Measurements from ENCODE around the gene RAB18. TPM values are rescaled to one million over a fixed set of nuclear protein-coding genes. Genes with fewer than 3 reads are reported as not detected.

Gene RAB18
- total and polyA plus RNA-seq, 2 donors (not counting 1 experiment from before 2014, with no cell fraction given): 8.4 to 60.5 TPM

DNA sequence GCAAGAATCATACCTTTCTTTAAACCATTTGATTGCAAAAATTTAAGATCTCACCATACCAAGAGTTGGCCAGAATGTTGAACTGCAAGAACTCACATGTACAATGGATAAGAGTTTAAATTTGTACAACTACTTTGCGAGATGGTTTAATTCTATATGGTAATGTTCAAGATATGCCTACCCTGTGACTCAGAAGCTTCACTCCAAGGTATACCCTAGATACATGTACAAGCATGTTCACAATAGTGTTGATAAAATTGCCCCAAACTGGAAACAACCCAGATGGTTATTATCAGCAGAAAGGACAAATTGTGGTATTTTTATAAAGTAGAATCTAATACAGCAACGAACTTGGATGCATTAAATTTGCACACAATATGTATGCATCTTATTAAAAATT is 25.1 kb upstream of the RAB18 start:
- Histone ChIP-seq H3K4me1 (ENCODE audit: control insufficient read depth in 2 of 2, insufficient read depth in 2 of 2, low read length in 2 of 2) (peaks cover 0 to 3% of the 10 kb centered on the region in 2 donors), H3K9ac (ENCODE audit: low read length) (no peak overlapping the region), H3K4me2 (replicated peaks; ENCODE audit: low read depth, low read length, poor library complexity, severe bottlenecking) (no peak overlapping the region), H3K79me2 (ENCODE audit: control insufficient read depth, insufficient read depth, low read length) (no peaks in the 10 kb centered on the region), H3K27me3 (replicated peaks in 1 of 4; ENCODE audit: control extremely low read depth in 1 of 4, control insufficient read depth in 3 of 4, insufficient read depth in 4 of 4, low read length in 3 of 4) (peaks cover 0 to 4% (median 1%) of the 10 kb centered on the region in 4 experiments), H4K20me1 (ENCODE audit: control insufficient read depth, insufficient read depth, low read length, poor library complexity, severe bottlenecking) (no peaks in the 10 kb centered on the region), H3K4me3 (ENCODE audit: control extremely low read depth in 1 of 5, extremely low read depth in 1 of 5, insufficient read depth in 1 of 5, low read depth in 2 of 5, low read length in 4 of 5) (no peak overlapping the region), H3K9me3 (ENCODE audit: control extremely low read depth in 1 of 3, control insufficient read depth in 2 of 3, insufficient read depth in 1 of 3, low read length in 2 of 3) (peaks cover 0 to 3% (median 1%) of the 10 kb centered on the region in 3 donors), H3K36me3 (replicated peaks in 1 of 2; ENCODE audit: control extremely low read depth in 1 of 2, control insufficient read depth in 1 of 2, extremely low read depth in 1 of 2, insufficient read depth in 2 of 2, low read length in 1 of 2) (no peaks in the 10 kb centered on the region), H3K27ac (ENCODE audit: low read length in 2 of 2) (no peak overlapping the region), H2AFZ (ENCODE audit: insufficient read depth, low read depth, low read length, poor library complexity, severe bottlenecking) (no peak overlapping the region)
- Mint-ChIP-seq H3K27ac (no peak overlapping the region), H3K27me3 (peaks cover 13% of the 10 kb centered on the region), H3K9me3 (ENCODE audit: insufficient read depth) (no peaks in the 10 kb centered on the region), H3K4me3 (no peak overlapping the region), H3K4me1 (peaks cover 4% of the 10 kb centered on the region)
- no peak for ATAC-seq (ENCODE audit: low read depth)
- intact Hi-C loops (cut with micrococcal nuclease): no loop called here
- TF ChIP-seq, protein P1, sequence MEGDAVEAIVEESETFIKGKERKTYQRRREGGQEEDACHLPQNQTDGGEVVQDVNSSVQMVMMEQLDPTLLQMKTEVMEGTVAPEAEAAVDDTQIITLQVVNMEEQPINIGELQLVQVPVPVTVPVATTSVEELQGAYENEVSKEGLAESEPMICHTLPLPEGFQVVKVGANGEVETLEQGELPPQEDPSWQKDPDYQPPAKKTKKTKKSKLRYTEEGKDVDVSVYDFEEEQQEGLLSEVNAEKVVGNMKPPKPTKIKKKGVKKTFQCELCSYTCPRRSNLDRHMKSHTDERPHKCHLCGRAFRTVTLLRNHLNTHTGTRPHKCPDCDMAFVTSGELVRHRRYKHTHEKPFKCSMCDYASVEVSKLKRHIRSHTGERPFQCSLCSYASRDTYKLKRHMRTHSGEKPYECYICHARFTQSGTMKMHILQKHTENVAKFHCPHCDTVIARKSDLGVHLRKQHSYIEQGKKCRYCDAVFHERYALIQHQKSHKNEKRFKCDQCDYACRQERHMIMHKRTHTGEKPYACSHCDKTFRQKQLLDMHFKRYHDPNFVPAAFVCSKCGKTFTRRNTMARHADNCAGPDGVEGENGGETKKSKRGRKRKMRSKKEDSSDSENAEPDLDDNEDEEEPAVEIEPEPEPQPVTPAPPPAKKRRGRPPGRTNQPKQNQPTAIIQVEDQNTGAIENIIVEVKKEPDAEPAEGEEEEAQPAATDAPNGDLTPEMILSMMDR (IDR thresholded peaks at IDR 0.05): no peak
- no peak for TF ChIP-seq EZH2 (IDR thresholded peaks at IDR 0.05; ENCODE audit: borderline replicate concordance, insufficient read depth, low read depth, low read length, poor library complexity, severe bottlenecking)
- WGBS (ENCODE audit: insufficient coverage): no CpG with 5 or more reads among the region's 2 CpGs
- DNase-seq: no peak
- CTCF ChIA-PET: interaction anchor here (0.5 kb wide), 1 partner anchor 773 kb away, joined by 4 read pairs; no protein-coding TSS in a partner anchor
- POLR2A ChIA-PET: no interaction called here

DNA sequence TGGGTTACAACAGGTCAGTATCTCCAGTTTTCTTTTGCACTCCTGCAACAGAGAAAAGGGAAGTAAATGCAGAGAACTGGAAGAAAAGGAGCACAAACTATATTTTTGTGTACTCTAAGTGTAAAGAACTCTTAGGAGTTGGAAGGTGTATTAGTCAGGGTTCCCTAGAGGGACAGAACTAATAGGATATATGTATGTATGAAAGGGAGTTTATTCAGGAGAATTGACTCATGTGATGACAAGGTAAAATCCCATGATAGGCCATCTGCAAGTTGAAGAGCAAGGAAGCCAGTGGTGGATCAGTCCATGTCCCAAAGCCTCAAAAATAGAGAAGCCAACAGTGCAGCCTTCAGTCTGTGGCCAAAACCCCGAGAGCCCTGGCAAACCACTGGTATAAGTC is 22.6 kb upstream of the RAB18 start:
- no peak overlapping the region for H3K27ac ChIP-seq (ENCODE audit: low read length in 2 of 2)
- no peak overlapping the region for H2AFZ ChIP-seq (ENCODE audit: insufficient read depth, low read depth, low read length, poor library complexity, severe bottlenecking)
- H3K4me3 ChIP-seq (ENCODE audit: control extremely low read depth in 1 of 5, extremely low read depth in 1 of 5, insufficient read depth in 1 of 5, low read depth in 2 of 5, low read length in 4 of 5): no peak overlapping the region
- Mint-ChIP-seq H3K9me3 (ENCODE audit: insufficient read depth) (no peaks in the 10 kb centered on the region), H3K4me3 (no peak overlapping the region), H3K4me1 (peaks cover 4% of the 10 kb centered on the region), H3K27me3 (peaks cover 17% of the 10 kb centered on the region), H3K27ac (no peak overlapping the region)
- ChIA-PET POLR2A (no interaction called here), CTCF (no interaction called here)
- H3K9me3 ChIP-seq (ENCODE audit: control extremely low read depth in 1 of 3, control insufficient read depth in 2 of 3, insufficient read depth in 1 of 3, low read length in 2 of 3): peaks cover 0 to 3% (median 1%) of the 10 kb centered on the region in 3 donors
- intact Hi-C loops (cut with micrococcal nuclease): no loop called here
- no peaks in the 10 kb centered on the region for H3K36me3 ChIP-seq (replicated peaks in 1 of 2; ENCODE audit: control extremely low read depth in 1 of 2, control insufficient read depth in 1 of 2, extremely low read depth in 1 of 2, insufficient read depth in 2 of 2, low read length in 1 of 2)
- no peak overlapping the region for H3K9ac ChIP-seq (ENCODE audit: low read length)
- DNase-seq (no peak), ATAC-seq (ENCODE audit: low read depth) (no peak)
- H3K79me2 ChIP-seq (ENCODE audit: control insufficient read depth, insufficient read depth, low read length): no peaks in the 10 kb centered on the region
- H4K20me1 ChIP-seq (ENCODE audit: control insufficient read depth, insufficient read depth, low read length, poor library complexity, severe bottlenecking): no peaks in the 10 kb centered on the region
- no peak overlapping the region for H3K4me2 ChIP-seq (replicated peaks; ENCODE audit: low read depth, low read length, poor library complexity, severe bottlenecking)
- peaks cover 0 to 8% (median 2%) of the 10 kb centered on the region in 4 experiments for H3K27me3 ChIP-seq (replicated peaks in 1 of 4; ENCODE audit: control extremely low read depth in 1 of 4, control insufficient read depth in 3 of 4, insufficient read depth in 4 of 4, low read length in 3 of 4)
- WGBS (ENCODE audit: insufficient coverage): 27% methylated on average over 1 of the region's 1 CpG
- H3K4me1 ChIP-seq (ENCODE audit: control insufficient read depth in 2 of 2, insufficient read depth in 2 of 2, low read length in 2 of 2): peaks cover 0 to 3% of the 10 kb centered on the region in 2 donors
- no peak for TF ChIP-seq EZH2 (IDR thresholded peaks at IDR 0.05; ENCODE audit: borderline replicate concordance, insufficient read depth, low read depth, low read length, poor library complexity, severe bottlenecking)
- TF ChIP-seq, protein P1 (IDR thresholded peaks at IDR 0.05): no peak

All from B cell (primary cell).